ENCODE data around the gene GALNT15.

GRCh38 chr3:16264708-16265454 lies 90.4 kb downstream of the GALNT15 start, which contains the start of the genes DPH3 and OXNAD1:
- TF ChIP-seq CTCF (IDR thresholded peaks at IDR 0.05): no peak
- TF ChIP-seq ZFX (IDR thresholded peaks at IDR 0.05; ENCODE audit: borderline replicate concordance): no peak

Measured in 22Rv1 (cell line).